Activated CD4-positive, alpha-beta T cell treated with anti-CD3 and anti-CD28 coated beads, Interleukin-10, Interleukin-2, amounts not matched to agents 100 ng/mL and 50 ng/mL, durations not matched to agents 16 hours and 8 hours (primary cell): ENCODE data around the gene ZNF566.
A peak's percentile ranks its signal among the peaks of the same experiment; 100 is the strongest.

ENCODE experiments used
- DNase-seq: peaks from one replicate; pipeline ENCODE4 v3.0.0-alpha.2; 2020

ZNF566 gene

DNA sequence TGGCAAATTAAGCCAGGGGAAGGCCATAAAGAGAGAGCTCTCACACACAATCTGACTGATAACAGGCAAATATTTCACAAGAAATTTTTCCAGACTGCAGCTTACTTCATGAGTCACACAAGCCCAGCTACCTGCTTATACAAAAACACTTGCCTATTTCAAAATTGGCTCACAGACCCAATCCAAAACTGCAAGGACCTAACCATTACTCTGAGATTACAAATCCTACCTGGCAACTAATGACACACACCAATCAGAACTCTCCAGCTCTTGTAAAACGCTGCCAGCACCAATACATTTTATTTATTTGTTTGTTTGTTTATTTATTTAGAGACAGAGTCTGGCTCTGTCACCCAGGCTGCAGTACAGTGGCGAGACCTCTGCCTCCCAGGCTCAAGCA, 52.8 kb downstream of the ZNF566 start:
- no peak for DNase-seq

DNA sequence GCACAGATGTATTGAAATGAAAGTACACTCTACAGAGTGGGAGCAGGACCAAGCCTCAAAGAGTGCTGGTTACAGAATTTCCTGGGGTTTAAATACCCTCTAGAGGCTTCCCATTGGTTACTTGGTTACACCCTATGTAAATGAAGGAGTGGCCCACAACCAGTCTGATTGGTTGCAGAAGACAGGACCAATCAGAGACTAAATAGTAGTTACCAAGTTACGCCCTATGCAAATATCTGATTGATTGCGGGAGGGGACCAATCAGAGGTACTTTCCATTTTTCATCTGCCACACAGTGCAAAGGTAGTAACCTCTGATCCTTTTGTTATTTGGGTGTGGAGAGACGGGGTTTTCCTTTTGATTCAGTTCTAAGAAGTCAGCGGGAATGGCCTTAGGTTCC, 65.4 kb downstream of the ZNF566 start:
- no peak for DNase-seq

- no peak for DNase-seq
These were observed 67.4 kb downstream of the ZNF566 start for GRCh38 chr19:36421749-36422481.

- no peak for DNase-seq
These were observed 68.2 kb downstream of the ZNF566 start for GRCh38 chr19:36420961-36421748.

DNA sequence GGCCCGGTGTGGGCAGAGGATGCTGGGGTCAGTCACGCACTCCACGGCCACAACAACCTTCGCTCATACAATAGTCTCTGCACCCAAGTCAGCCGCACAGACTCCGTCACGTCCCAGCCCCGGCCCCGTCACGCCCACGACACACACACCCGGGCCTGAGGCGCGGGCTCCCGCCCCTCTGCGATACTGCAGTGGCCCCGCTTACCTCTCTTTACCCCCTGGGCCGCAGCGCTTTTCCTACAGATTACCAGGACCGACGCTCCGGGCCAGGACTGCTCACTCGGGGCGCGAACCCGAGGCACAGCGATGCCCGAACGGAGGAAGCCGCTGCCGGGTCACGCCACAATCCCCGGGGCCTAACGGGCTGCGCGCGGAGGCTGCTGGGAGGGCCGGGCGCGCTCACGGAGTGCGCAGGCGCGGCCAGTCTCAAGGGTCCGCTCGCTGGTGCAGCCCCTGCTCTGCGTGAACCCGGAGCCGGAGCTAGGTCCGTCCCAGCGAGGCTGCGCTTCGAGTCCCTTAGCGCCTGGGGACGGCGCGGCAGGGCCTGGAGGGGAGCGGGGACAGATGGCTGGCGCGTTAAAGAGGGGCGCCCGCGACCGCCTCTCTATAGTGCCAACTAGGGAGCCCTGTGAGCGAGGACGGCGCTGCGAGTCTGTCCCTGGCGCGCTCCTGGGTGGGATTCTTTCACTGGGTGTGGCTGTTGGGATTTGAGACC, 70.9 kb downstream of the ZNF566 start, which contains the start of gene ZFP82:
Gene ZFP82, minus strand, starts transcription at position 358 of the 715 bp plus-strand sequence. CDS start 8,855 bp downstream, outside the sequence.
- DNase-seq, result peak; percentile 82

DNA sequence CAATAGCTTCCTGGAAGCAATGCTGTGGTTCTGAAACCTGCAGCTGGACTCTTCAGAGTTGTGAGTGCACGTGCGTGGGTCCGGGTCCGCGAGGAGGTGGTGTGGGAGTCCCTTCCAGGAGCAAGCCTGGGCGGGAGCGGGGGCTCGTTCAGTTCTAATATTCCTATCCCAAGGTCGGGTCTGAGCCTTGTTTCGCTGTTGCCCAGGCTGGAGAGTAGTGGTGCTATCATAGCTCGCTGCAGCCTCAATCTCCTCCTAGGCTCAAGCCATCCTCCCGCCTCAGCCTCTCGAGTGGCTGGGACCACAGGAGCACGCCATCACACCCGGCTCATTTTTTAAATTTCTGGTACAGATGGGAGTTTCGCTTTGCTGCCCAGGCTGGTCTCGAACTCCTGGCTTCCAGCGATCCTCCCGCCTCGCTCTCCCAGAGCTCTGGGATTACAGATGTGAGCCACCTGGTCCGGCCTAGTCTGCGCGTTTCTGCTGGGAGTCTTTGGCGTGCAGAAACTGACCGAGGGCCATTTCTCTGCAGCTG, 71.5 kb downstream of the ZNF566 start:
- no peak for DNase-seq

- no peak for DNase-seq
These were observed 79.5 kb downstream of the ZNF566 start for GRCh38 chr19:36409841-36410240.

- DNase-seq, result no peak
These were observed 81.3 kb downstream of the ZNF566 start for GRCh38 chr19:36408101-36408500.

GRCh38 chr19:36404498-36404897, 84.9 kb downstream of the ZNF566 start:
- DNase-seq, result no peak

DNA sequence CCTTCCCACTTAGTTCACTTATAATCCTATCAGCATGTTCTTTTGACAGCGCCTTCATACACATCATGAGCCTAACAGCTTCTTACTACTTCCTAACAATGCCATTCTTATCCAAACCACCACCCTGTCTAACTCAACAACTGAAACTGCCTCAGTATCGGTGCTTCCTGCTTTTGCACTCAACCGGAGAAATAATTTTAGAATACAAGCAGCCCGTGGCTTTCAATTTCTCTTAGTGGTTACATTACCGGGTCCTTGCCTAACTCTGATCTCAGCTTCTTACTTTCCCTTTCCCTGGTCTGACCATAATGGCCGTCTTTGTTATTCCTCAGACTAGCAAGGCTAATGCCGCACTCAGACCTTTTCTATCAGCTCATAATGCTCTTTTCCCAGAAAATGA, 87.9 kb downstream of the ZNF566 start:
- no peak for DNase-seq

DNA sequence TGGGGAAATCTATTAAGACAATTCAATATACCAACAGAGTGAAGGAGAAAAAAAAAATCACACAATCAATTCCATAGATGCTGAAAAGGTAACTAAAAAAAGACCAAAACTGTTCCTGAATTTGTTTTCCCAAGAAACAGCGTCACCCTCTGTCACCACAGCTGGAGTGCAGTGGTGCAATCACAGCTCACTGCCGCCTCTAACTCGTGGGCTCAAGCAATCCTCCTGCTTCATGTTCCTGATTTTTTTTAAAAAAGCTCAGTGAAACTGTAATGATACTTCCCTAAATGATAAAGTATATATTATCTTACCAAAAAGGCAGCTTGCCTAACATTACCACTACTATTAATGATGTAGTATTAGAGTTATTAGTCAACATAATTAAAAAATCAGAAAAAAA, 90.8 kb downstream of the ZNF566 start:
- DNase-seq, result no peak
